Colonic mucosa (tissue), 4 donors: Measurements from ENCODE around the gene ERGIC3. TPM values are rescaled to one million over a fixed set of nuclear protein-coding genes. Genes with fewer than 3 reads are reported as not detected.

Source experiments
- DNase-seq: peaks from one replicate; pipeline ENCODE4 v3.0.0-alpha.2; 2020
- H3K27ac ChIP-seq: fragments of 200-600 bp; one replicate; pipeline ENCODE4 v1.8.0; 2021
- H3K27me3 ChIP-seq: fragments of 200-600 bp; one replicate; pipeline ENCODE4 v1.8.0; 2021
- H3K36me3 ChIP-seq: fragments of 200-600 bp; one replicate; pipeline ENCODE4 v1.8.0; 2021
- H3K4me1 ChIP-seq: fragments of 200-600 bp; one replicate; pipeline ENCODE4 v1.8.0; 2021; ENCODE audit warnings: mild to moderate bottlenecking
- H3K4me3 ChIP-seq: fragments of 200-600 bp; one replicate; pipeline ENCODE4 v1.8.0; 2021
- H3K9ac ChIP-seq, 2 donors: one replicate each; pipeline ENCODE4 v1.7.0; 2013; ENCODE audit warnings: control low read depth in 2 of 2, low read depth in 2 of 2, low read length in 2 of 2
- H3K9me3 ChIP-seq: fragments of 200-600 bp; one replicate; pipeline ENCODE4 v1.8.0; 2021
- CTCF ChIP-seq: fragments of 200-600 bp; IDR thresholded peaks from one replicate; pipeline ENCODE4 v1.8.0; 2022; ENCODE audit warnings: antibody characterized with exemption, mild to moderate bottlenecking
- intact Hi-C: fragments of 100-400 bp; cut with DNase I; formaldehyde crosslinking; loops from one replicate; pipeline ENCODE4 v1.14.1; 2022
- total RNA-seq, 2 donors: library from RNA; stranded (reverse); fragmentation: NEBNext Ultra II Directional in 1 of 2; extraction: Animal tissue kit (Norgen Biotek cat#: 25700) in 1 of 2; gene quantifications; one replicate each; pipeline ENCODE4 v1.2.1, GENCODE V29; 2021
- donor health status: healthy.
- donor health status: DM: no; HTN: no; CAD: no.
- donor health status: DM: no; HTN: no; CAD: no.

Gene ERGIC3
- total RNA-seq, 2 donors from 2014 or later = 233 to 270 TPM

GRCh38 chr20:35598476-35598875, 56.6 kb downstream of the ERGIC3 start:
- Histone ChIP-seq H3K4me3 (no peak overlapping the region), H3K4me1 (no peaks in the 10 kb centered on the region), H3K27ac (no peak overlapping the region), H3K9me3 (no peaks in the 10 kb centered on the region), H3K36me3 (no peaks in the 10 kb centered on the region), H3K27me3 (no peaks in the 10 kb centered on the region), H3K9ac (no peak overlapping the region)
- no peak for DNase-seq
- intact Hi-C loops = no loop called here
- TF ChIP-seq CTCF = no peak

DNA sequence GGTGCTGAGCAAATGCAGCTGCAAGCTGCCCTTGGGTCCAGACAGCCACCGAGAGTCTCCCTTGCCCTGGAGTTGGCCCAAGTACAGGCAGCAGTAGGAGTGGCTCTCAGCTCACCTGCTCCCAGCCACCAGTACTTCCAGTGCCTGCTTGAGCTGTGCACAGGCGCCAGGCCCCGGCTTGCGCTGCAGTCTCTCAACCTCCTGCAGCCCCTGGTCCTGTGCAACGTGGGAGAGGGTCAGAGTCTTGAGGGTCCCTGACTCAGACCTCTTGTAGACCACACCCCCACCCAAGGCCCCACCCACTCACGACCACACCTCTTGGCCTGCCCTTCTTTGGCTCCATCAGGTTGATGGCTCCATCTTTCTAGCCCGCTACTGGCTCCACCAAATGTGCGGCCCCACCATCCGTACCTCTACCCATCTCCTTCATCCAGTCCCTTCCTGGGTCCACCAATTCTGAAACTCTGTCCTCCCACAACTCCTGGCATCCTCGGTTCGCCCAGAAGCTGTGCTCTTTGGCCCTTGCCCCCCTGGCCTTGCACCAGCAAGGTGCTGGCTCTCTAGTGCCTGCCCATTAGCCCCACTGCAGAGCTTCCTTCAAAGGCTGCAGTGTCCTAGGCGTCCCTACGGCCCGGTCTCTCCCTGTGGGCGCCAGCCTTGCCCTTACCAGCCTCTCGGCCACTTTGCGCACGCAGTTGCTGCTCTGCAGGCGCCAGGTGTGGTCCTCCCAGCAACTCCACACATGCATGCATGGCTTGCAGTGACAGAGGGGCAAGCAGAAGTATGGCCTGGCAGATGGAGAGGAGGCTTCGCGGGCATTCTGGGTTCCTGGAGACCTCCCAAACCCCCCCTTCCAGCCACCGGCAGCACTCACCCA, 57.3 kb downstream of the ERGIC3 start:
- no peak overlapping the region for H3K27ac ChIP-seq
- TF ChIP-seq CTCF = no peak
- H3K4me1 ChIP-seq = no peaks in the 10 kb centered on the region
- H3K36me3 ChIP-seq = no peaks in the 10 kb centered on the region
- intact Hi-C loops = no loop called here
- no peak for DNase-seq
- no peaks in the 10 kb centered on the region for H3K27me3 ChIP-seq
- H3K9ac ChIP-seq = no peak overlapping the region
- H3K4me3 ChIP-seq = no peak overlapping the region
- H3K9me3 ChIP-seq = no peaks in the 10 kb centered on the region

DNA sequence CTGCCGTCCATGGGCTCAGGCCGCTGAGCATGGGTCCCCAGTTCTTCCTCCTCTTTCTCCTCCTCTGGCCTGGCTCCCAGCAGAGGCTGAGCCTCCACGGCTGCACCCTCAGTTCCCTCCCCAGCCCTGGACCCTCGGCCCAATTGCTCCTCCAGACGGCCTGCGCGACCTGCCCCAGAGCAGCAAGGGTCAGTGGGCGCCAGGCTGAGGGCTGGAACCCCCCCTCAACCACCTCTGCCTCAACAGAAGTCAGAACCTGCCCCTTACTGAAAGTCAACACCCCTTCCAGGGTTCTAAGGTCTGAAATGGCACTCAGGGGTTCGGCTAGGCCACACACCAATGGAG, 57.9 kb downstream of the ERGIC3 start:
- H3K9me3 ChIP-seq = no peaks in the 10 kb centered on the region
- H3K36me3 ChIP-seq = no peaks in the 10 kb centered on the region
- H3K27me3 ChIP-seq = no peaks in the 10 kb centered on the region
- H3K4me3 ChIP-seq = no peak overlapping the region
- no peak for TF ChIP-seq CTCF
- no peak for DNase-seq
- H3K9ac ChIP-seq = no peak overlapping the region
- H3K4me1 ChIP-seq = no peaks in the 10 kb centered on the region
- H3K27ac ChIP-seq = no peak overlapping the region
- intact Hi-C loops = no loop called here

GRCh38 chr20:35600176-35600992, 58.5 kb downstream of the ERGIC3 start:
- DNase-seq = no peak
- intact Hi-C loops = no loop called here
- H3K9me3 ChIP-seq = no peaks in the 10 kb centered on the region
- H3K4me3 ChIP-seq = peak overlapping the region; percentile 29
- H3K4me1 ChIP-seq = no peaks in the 10 kb centered on the region
- no peaks in the 10 kb centered on the region for H3K27me3 ChIP-seq
- no peak for TF ChIP-seq CTCF
- no peak overlapping the region for H3K27ac ChIP-seq
- H3K36me3 ChIP-seq = no peaks in the 10 kb centered on the region
- peak overlapping the region in 1 of 2 donors; percentile 72 for H3K9ac ChIP-seq

GRCh38 chr20:35600993-35601973, 59.4 kb downstream of the ERGIC3 start:
- DNase-seq = peak; percentile 83
- intact Hi-C loops = no loop called here
- H3K9ac ChIP-seq = peak overlapping the region; percentile 55 to 72
- H3K4me3 ChIP-seq = peak overlapping the region; percentile 29
- H3K4me1 ChIP-seq = no peaks in the 10 kb centered on the region
- H3K36me3 ChIP-seq = no peaks in the 10 kb centered on the region
- no peaks in the 10 kb centered on the region for H3K27me3 ChIP-seq
- peak; percentile 30 for TF ChIP-seq CTCF
- no peaks in the 10 kb centered on the region for H3K9me3 ChIP-seq
- H3K27ac ChIP-seq = no peak overlapping the region
